GM12878 (cell line): Measurements from ENCODE around the gene ZNF559. TPM values are rescaled to one million over a fixed set of nuclear protein-coding genes. Genes with fewer than 3 reads are reported as not detected.

Experiments used
- ATAC-seq: fragments of 200-7000 bp; cut with Tn5 transposase; 3 replicates; pipeline ENCODE4 v1.9.1; 2020; ENCODE audit warnings: mild to moderate bottlenecking, moderate library complexity
- BruUV-seq: library from RNA; stranded (reverse); fragments of 400-500 nt; replicated peaks from 2 replicates; lab custom pipeline; 2021; lab: Mats Ljungman, UMichigan
- CTCF ChIA-PET: fragments of 300-600 bp; sonication (Branson Sonifier 250); formaldehyde crosslinking; extraction: SDS; loops from one replicate; lab custom pipeline; 2021; ENCODE audit warnings: inconsistent platforms; lab: Yijun Ruan, JAX
- POLR2A ChIA-PET: fragments of 350-600 bp; formaldehyde crosslinking; extraction: SDS; loops from one replicate; lab custom pipeline; 2021; ENCODE audit warnings: inconsistent platforms; lab: Charles Lee
- RAD21 ChIA-PET: fragments of 300-600 bp; sonication (Branson Sonifier 250); formaldehyde crosslinking; loops from one replicate; lab custom pipeline; 2023; ENCODE audit warnings: antibody characterized with exemption; ENCODE audit not compliant: unreplicated experiment; lab: Charles Lee
- SMC1A ChIA-PET: fragments of 300-600 bp; sonication (Branson Sonifier 250); formaldehyde crosslinking; loops from one replicate; lab custom pipeline; 2023; ENCODE audit not compliant: unreplicated experiment, uncharacterized antibody; lab: Charles Lee
- DNase-seq: peaks from one replicate; pipeline ENCODE4 v3.0.0-alpha.2; 2011; ENCODE audit warnings: low read depth, low spot score
- FAIRE-seq: peaks from 3 replicates; lab custom pipeline; 2011; peaks lifted over from hg19 to GRCh38; lab: Jason Lieb, UNC
- H2AFZ ChIP-seq: 2 replicates; pipeline ENCODE4 v1.6.0; 2011; ENCODE audit warnings: low read depth, low read length, control low read depth; ENCODE audit not compliant: control insufficient read depth
- H3K27ac ChIP-seq: 2 replicates; pipeline ENCODE4 v1.5.1; 2011; ENCODE audit warnings: control low read depth; ENCODE audit not compliant: control insufficient read depth, insufficient read depth
- H3K27me3 ChIP-seq, 2 experiments: replicated peaks in 1 of 2; 2 replicates each; pipeline versions ENCODE4 v1.6.0 to v1.6.1; 2011; ENCODE audit warnings: low read length in 1 of 2; ENCODE audit not compliant: control insufficient read depth in 2 of 2, insufficient read depth in 2 of 2
- H3K36me3 ChIP-seq, 2 experiments: 2 replicates each; pipeline ENCODE4 v1.5.1; 2011; ENCODE audit warnings: low read length in 1 of 2; ENCODE audit not compliant: control insufficient read depth in 2 of 2, insufficient read depth in 2 of 2
- H3K4me1 ChIP-seq: 2 replicates; pipeline ENCODE4 v1.6.1; 2011; ENCODE audit warnings: mild to moderate bottlenecking, low read length, moderate library complexity, mixed read lengths; ENCODE audit not compliant: control insufficient read depth, insufficient read depth
- H3K4me2 ChIP-seq: 2 replicates; pipeline ENCODE4 v1.6.0; 2011; ENCODE audit warnings: control low read depth; ENCODE audit not compliant: control insufficient read depth, insufficient read depth
- H3K4me3 ChIP-seq: fragments of 200-600 bp; sonication (generic); 2 replicates; pipeline ENCODE4 v1.5.1; 2016
- H3K79me2 ChIP-seq: 2 replicates; pipeline ENCODE4 v1.6.0; 2011; ENCODE audit warnings: low read length; ENCODE audit not compliant: control insufficient read depth, insufficient read depth
- H3K9ac ChIP-seq: 2 replicates; pipeline ENCODE4 v1.8.0; 2011; ENCODE audit warnings: low read length, control low read depth, mixed read lengths; ENCODE audit not compliant: control insufficient read depth, insufficient read depth
- H3K9me3 ChIP-seq: replicated peaks from 3 replicates; pipeline ENCODE4 v1.5.1; 2011; ENCODE audit warnings: mild to moderate bottlenecking, low read length; ENCODE audit not compliant: control insufficient read depth, insufficient read depth
- H4K20me1 ChIP-seq: 2 replicates; pipeline ENCODE4 v1.6.0; 2011; ENCODE audit not compliant: control insufficient read depth, insufficient read depth
- ETV6 ChIP-seq, 2 experiments: fragments of 450-650 bp in 1 of 2; IDR thresholded peaks in 1 of 2; conservative IDR thresholded peaks in 1 of 2; 2 replicates each; pipeline ENCODE4 v1.6.1; 2014; ENCODE audit warnings: antibody characterized with exemption in 1 of 2, borderline replicate concordance in 1 of 2, low read depth in 1 of 2, mild to moderate bottlenecking in 1 of 2, moderate library complexity in 1 of 2
- FOXK2 ChIP-seq: fragments of 450-650 bp; IDR thresholded peaks from 2 replicates; pipeline ENCODE4 v1.6.1; 2017; ENCODE audit warnings: mild to moderate bottlenecking, moderate library complexity
- IRF5 ChIP-seq: fragments of 450-650 bp; IDR thresholded peaks from 2 replicates; pipeline ENCODE4 v1.6.1; 2017; ENCODE audit warnings: borderline replicate concordance
- MEF2A ChIP-seq: IDR thresholded peaks from 2 replicates; pipeline ENCODE4 v1.6.1; 2011; ENCODE audit warnings: low read depth, mild to moderate bottlenecking, low read length, moderate library complexity; ENCODE audit not compliant: insufficient read depth
- MYB ChIP-seq: fragments of 150-350 bp; IDR thresholded peaks from 2 replicates; pipeline ENCODE4 v1.6.1; 2014; ENCODE audit warnings: mild to moderate bottlenecking, low read depth, low read length, borderline replicate concordance
- MYC ChIP-seq: IDR thresholded peaks from 2 replicates; pipeline ENCODE4 v1.6.1; 2011; ENCODE audit warnings: mild to moderate bottlenecking, low read length, moderate library complexity, inconsistent platforms; ENCODE audit not compliant: insufficient read depth, insufficient replicate concordance, insufficient read length, severe bottlenecking
- NR2C2 ChIP-seq: IDR thresholded peaks from 2 replicates; pipeline ENCODE4 v1.6.1; 2011; ENCODE audit warnings: borderline replicate concordance, low read depth; ENCODE audit not compliant: control insufficient read depth, insufficient read length
- POLR2A ChIP-seq: IDR thresholded peaks from 2 replicates; pipeline ENCODE4 v1.6.1; 2011; ENCODE audit warnings: low read depth, mild to moderate bottlenecking, low read length
- POLR2AphosphoS2 ChIP-seq: IDR thresholded peaks from 2 replicates; pipeline ENCODE4 v1.6.1; 2011; ENCODE audit warnings: low read depth, mild to moderate bottlenecking, low read length, improper control_type of control experiment, moderate library complexity
- RELA ChIP-seq: fragments of 450-650 bp; IDR thresholded peaks from 2 replicates; pipeline ENCODE4 v1.8.0; 2014; ENCODE audit warnings: borderline replicate concordance; ENCODE audit not compliant: partially characterized antibody
- SKIL ChIP-seq: fragments of 450-650 bp; IDR thresholded peaks from 2 replicates; pipeline ENCODE4 v1.6.1; 2017; ENCODE audit warnings: mild to moderate bottlenecking, low read depth, inconsistent platforms; ENCODE audit not compliant: poor library complexity, severe bottlenecking
- SMARCA5 ChIP-seq: fragments of 450-650 bp; IDR thresholded peaks from 2 replicates; pipeline ENCODE4 v1.6.1; 2017; ENCODE audit warnings: mild to moderate bottlenecking
- STAT3 ChIP-seq: IDR thresholded peaks from 2 replicates; pipeline ENCODE4 v1.6.1; 2011; ENCODE audit warnings: low read depth, low read length, improper control_type of control experiment
- USF1 ChIP-seq: IDR thresholded peaks from 2 replicates; pipeline ENCODE4 v1.6.1; 2011; ENCODE audit warnings: borderline replicate concordance, low read depth, mild to moderate bottlenecking, moderate library complexity, mixed read lengths, low read length; ENCODE audit not compliant: insufficient read depth; ENCODE audit errors: extremely low read length
- ZBTB4 ChIP-seq: fragments of 450-650 bp; formaldehyde crosslinking; IDR thresholded peaks from 2 replicates; pipeline ENCODE4 v1.4.0; 2022; ENCODE audit warnings: mild to moderate bottlenecking, moderate library complexity
- ZNF384 ChIP-seq: IDR thresholded peaks from 2 replicates; pipeline ENCODE4 v1.6.1; 2012; ENCODE audit warnings: low read depth, mild to moderate bottlenecking, low read length, improper control_type of control experiment, borderline replicate concordance
- ZSCAN29 ChIP-seq: fragments of 450-650 bp; IDR thresholded peaks from 2 replicates; pipeline ENCODE4 v1.6.1; 2017; ENCODE audit warnings: mild to moderate bottlenecking, moderate library complexity
- WGBS: methylation state at CpG from one replicate; pipeline ENCODE4 v1.1.6; 2016; ENCODE audit warnings: low lambda C conversion rate; ENCODE audit not compliant: insufficient replicate concordance, insufficient coverage; ENCODE audit errors: missing lambda C conversion rate; 5-methylcytosine and 5-hydroxymethylcytosine counted together
- in situ Hi-C: fragments of 300-500 bp; cut with MboI; formaldehyde crosslinking; loops from 9 replicates; pipeline ENCODE4 v1.14.3; 2018; ENCODE audit warnings: mixed read lengths
- intact Hi-C: fragments of 100-400 bp; cut with micrococcal nuclease; formaldehyde crosslinking; loops from one replicate; pipeline ENCODE4 v1.14.2; 2022; ENCODE audit not compliant: unreplicated experiment
- polyA plus RNA-seq, 11 experiments: library from polyadenylated mRNA; depleted of rRNA in 4 of 11; unstranded in 6 of 11; stranded (reverse) in 5 of 11; fragments of >200 nt; fragmentation: Nextera tagmentation in 4 of 11; fragmentation: Illumina TruSeq in 1 of 11; extraction: Ambion mirVana in 4 of 11; extraction: Trizol in 1 of 11; gene quantifications; 1 replicate in 1 of 11; 2 replicates in 10 of 11; pipeline versions ENCODE4 v1.2.1 to v1.2.3, GENCODE V29; 2011 to 2016; ENCODE audit warnings: inconsistent platforms in 2 of 11, missing spikeins in 2 of 11, low read depth in 1 of 11
- total RNA-seq, 4 experiments: library from RNA; depleted of rRNA in 3 of 4; stranded (reverse); fragments of >200 nt in 3 of 4; fragmentation: Illumina TruSeq in 1 of 4; extraction: Trizol in 1 of 4; gene quantifications; 2 replicates each; pipeline versions ENCODE4 v1.2.1 to v1.2.3, GENCODE V29; 2013 to 2021

The ZNF559 gene
- total and polyA plus RNA-seq, 10 of the 15 experiments (the other 5 are each of a cell fraction or from before 2014, with no cell fraction given): 4.4 to 13.8 (median 9.8) TPM

- WGBS: 100% methylated on average over 1 of the region's 1 CpG
- ChIA-PET CTCF (interaction anchor here (0.6 kb wide), 1 partner anchor 126 kb away, joined by 4 read pairs; no protein-coding TSS in a partner anchor), POLR2A (interaction anchor here (0.6 kb wide), 1 partner anchor 482 kb away, joined by 3 read pairs; no protein-coding TSS in a partner anchor), RAD21 (no interaction called here), SMC1A (no interaction called here)
- DNase-seq (no peak), FAIRE-seq (no peak), ATAC-seq (no peak)
- in situ Hi-C loops: no loop called here
- intact Hi-C loops: loop anchor here (10.0 kb wide), 1 partner anchor 172 kb away; no protein-coding TSS in a partner anchor
- no peak overlapping the region for H3K4me3 ChIP-seq
- no peaks in the 10 kb centered on the region for H3K36me3 ChIP-seq
- no peaks in the 10 kb centered on the region for H3K27me3 ChIP-seq
- BruUV-seq: TSS peak; percentile 49
- H3K27ac ChIP-seq: no peak overlapping the region
- H3K9ac ChIP-seq: no peak overlapping the region
- no peaks in the 10 kb centered on the region for H4K20me1 ChIP-seq
- peaks cover under 1% of the 10 kb centered on the region for H3K9me3 ChIP-seq
- H3K79me2 ChIP-seq: no peaks in the 10 kb centered on the region
- no peak overlapping the region for H2AFZ ChIP-seq
- H3K4me2 ChIP-seq: no peak overlapping the region
- no peaks in the 10 kb centered on the region for H3K4me1 ChIP-seq
- TF ChIP-seq STAT3: no peak
- TF ChIP-seq POLR2A: no peak
- TF ChIP-seq ETV6 (conservative IDR thresholded peaks at IDR 0.05 in 1 of 2, IDR thresholded peaks at IDR 0.05 in 1 of 2; ENCODE audit: borderline replicate concordance in 1 of 2, low read depth in 1 of 2): no peak
- no peak for TF ChIP-seq NR2C2
- TF ChIP-seq USF1: no peak
- no peak for TF ChIP-seq SMARCA5
- TF ChIP-seq FOXK2: no peak
- no peak for TF ChIP-seq MEF2A
- TF ChIP-seq ZNF384: no peak
- TF ChIP-seq MYC: no peak
- TF ChIP-seq MYB: no peak
- no peak for TF ChIP-seq IRF5
- TF ChIP-seq POLR2AphosphoS2: no peak
- no peak for TF ChIP-seq ZBTB4 (CRISPR knock-in tag)
- TF ChIP-seq ZSCAN29: no peak
- TF ChIP-seq SKIL: no peak
- TF ChIP-seq RELA: no peak
These were observed 17.5 kb upstream of the ZNF559 start for GRCh38 chr19:9306443-9306842.
